Esophagus muscularis mucosa (tissue), 4 donors: ENCODE results near the gene CAPG. TPM values are rescaled to one million over a fixed set of nuclear protein-coding genes. Genes with fewer than 3 reads are reported as not detected.
"Not testable (repeated sequence)": the region's sequence is repeated elsewhere in the genome, so short reads cannot be mapped to it uniquely, and the experiment has no call there.

Experiments
- DNase-seq: peaks from one replicate; pipeline ENCODE4 v3.0.0-alpha.2; 2017; ENCODE audit errors: extremely low spot score
- H3K27ac ChIP-seq, 4 donors: fragments of 200-600 bp; sonication (generic); replicated peaks in 1 of 4; 1 replicate in 3 of 4; 2 replicates in 1 of 4; pipeline ENCODE4 v1.5.1; 2016 to 2019; ENCODE audit warnings: mild to moderate bottlenecking in 1 of 4
- H3K27me3 ChIP-seq, 4 donors: fragments of 200-600 bp; sonication (generic); one replicate each; pipeline versions ENCODE4 v1.5.1 to v1.6.0; 2016 to 2019
- H3K36me3 ChIP-seq, 4 donors: fragments of 200-600 bp; sonication (generic); one replicate each; pipeline ENCODE4 v1.5.1; 2016 to 2019
- H3K4me1 ChIP-seq, 4 donors: fragments of 200-600 bp; sonication (generic); one replicate each; pipeline ENCODE4 v1.5.1; 2016 to 2019
- H3K4me3 ChIP-seq, 4 donors: fragments of 200-600 bp; sonication (generic); 1 replicate in 2 of 4; 2 replicates in 2 of 4; pipeline ENCODE4 v1.5.1; 2016 to 2019; ENCODE audit warnings: mild to moderate bottlenecking in 4 of 4, moderate library complexity in 1 of 4
- H3K9me3 ChIP-seq, 4 donors: fragments of 200-600 bp; sonication (generic); 1 replicate in 3 of 4; 2 replicates in 1 of 4; pipeline ENCODE4 v1.5.1; 2016 to 2019
- CTCF ChIP-seq, 3 experiments: fragments of 200-600 bp in 2 of 3; fragments of 450-650 bp in 1 of 3; sonication (generic) in 2 of 3; IDR thresholded peaks; one replicate each; pipeline ENCODE4 v1.5.1; 2017 to 2019; ENCODE audit warnings: antibody characterized with exemption in 3 of 3, mild to moderate bottlenecking in 2 of 3, moderate library complexity in 1 of 3
- EP300 ChIP-seq: sonication (generic); formaldehyde crosslinking; IDR thresholded peaks from one replicate; pipeline ENCODE4 v1.6.1; 2017; ENCODE audit warnings: antibody characterized with exemption
- POLR2A ChIP-seq: fragments of 450-650 bp; IDR thresholded peaks from one replicate; pipeline ENCODE4 v1.6.1; 2017; ENCODE audit warnings: antibody characterized with exemption, moderate library complexity, mild to moderate bottlenecking, low read depth
- POLR2AphosphoS5 ChIP-seq, 2 donors: sonication (generic); formaldehyde crosslinking; IDR thresholded peaks; one replicate each; pipeline ENCODE4 v1.6.1; 2017; ENCODE audit warnings: antibody characterized with exemption in 2 of 2
- whole genome bisulfite sequencing: methylation state at CpG from one replicate; pipeline ENCODE4 v1.1.5; 2018; 5-methylcytosine and 5-hydroxymethylcytosine counted together
- intact Hi-C: fragments of 100-400 bp; cut with DNase I; formaldehyde crosslinking; loops from one replicate; pipeline ENCODE4 v1.15.1; 2023
- total RNA-seq, 4 donors: library from RNA; depleted of rRNA; stranded (reverse); fragments of >200 nt; gene quantifications; one replicate each; pipeline versions ENCODE4 v1.1.0 to v1.2.1, GENCODE V29; 2016

CAPG gene
- total RNA-seq, 4 donors from 2014 or later, result 22.8 to 73.6 (median 30.8) TPM

GRCh38 chr2:85444629-85445172 is 34.5 kb upstream of the CAPG start:
- Histone ChIP-seq H3K4me3 (no peak overlapping the region), H3K27ac (peak overlapping the region; percentile 65 to 78 (median 69)), H3K36me3 (no peaks in the 10 kb centered on the region), H3K27me3 (no peaks in the 10 kb centered on the region), H3K4me1 (peaks cover 8 to 20% (median 18%) of the 10 kb centered on the region in 4 donors), H3K9me3 (no peaks in the 10 kb centered on the region)
- intact Hi-C loops, result no loop called here
- TF ChIP-seq POLR2AphosphoS5 (IDR thresholded peaks at IDR 0.05) (no peak), POLR2A (no peak), EP300 (no peak), CTCF (IDR thresholded peaks at IDR 0.05) (no peak)
- no peak for DNase-seq
- WGBS, result 89% methylated on average over 6 of the region's 6 CpGs

- H3K27me3 ChIP-seq, result no peaks in the 10 kb centered on the region
- no peak overlapping the region for H3K27ac ChIP-seq
- TF ChIP-seq POLR2AphosphoS5 (IDR thresholded peaks at IDR 0.05), result no peak
- TF ChIP-seq CTCF (IDR thresholded peaks at IDR 0.05), result no peak
- TF ChIP-seq EP300, result no peak
- no peak for TF ChIP-seq POLR2A
- peaks cover 25 to 46% (median 44%) of the 10 kb centered on the region in 4 donors for H3K4me1 ChIP-seq
- no peak overlapping the region for H3K4me3 ChIP-seq
- intact Hi-C loops, result no loop called here
- DNase-seq, result no peak
- no peaks in the 10 kb centered on the region for H3K9me3 ChIP-seq
- WGBS, result 75% methylated on average over 4 of the region's 4 CpGs
- no peaks in the 10 kb centered on the region for H3K36me3 ChIP-seq
Observed at GRCh38 chr2:85441864-85442263, 31.7 kb upstream of the CAPG start.

GRCh38 chr2:85440729-85441128 is 30.6 kb upstream of the CAPG start:
- no peaks in the 10 kb centered on the region for H3K36me3 ChIP-seq
- no peak for TF ChIP-seq POLR2A
- TF ChIP-seq CTCF (IDR thresholded peaks at IDR 0.05), result no peak
- no peak for TF ChIP-seq EP300
- no peak for TF ChIP-seq POLR2AphosphoS5 (IDR thresholded peaks at IDR 0.05)
- H3K27me3 ChIP-seq, result no peaks in the 10 kb centered on the region
- no peak overlapping the region for H3K4me3 ChIP-seq
- intact Hi-C loops, result no loop called here
- H3K4me1 ChIP-seq, result peaks cover 25 to 49% (median 46%) of the 10 kb centered on the region in 4 donors
- H3K9me3 ChIP-seq, result no peaks in the 10 kb centered on the region
- no peak for DNase-seq
- H3K27ac ChIP-seq, result no peak overlapping the region
- WGBS, result 95% methylated on average over 5 of the region's 5 CpGs

GRCh38 chr2:85439986-85440385 is 29.8 kb upstream of the CAPG start:
- DNase-seq, result no peak
- Histone ChIP-seq H3K4me1 (peaks cover 28 to 48% (median 45%) of the 10 kb centered on the region in 4 donors), H3K27ac (no peak overlapping the region), H3K27me3 (no peaks in the 10 kb centered on the region), H3K36me3 (no peaks in the 10 kb centered on the region), H3K4me3 (no peak overlapping the region), H3K9me3 (no peaks in the 10 kb centered on the region)
- no peak for TF ChIP-seq CTCF (IDR thresholded peaks at IDR 0.05)
- TF ChIP-seq POLR2AphosphoS5 (IDR thresholded peaks at IDR 0.05), result no peak
- no peak for TF ChIP-seq EP300
- no peak for TF ChIP-seq POLR2A
- intact Hi-C loops, result no loop called here
- WGBS, result 87% methylated on average over 7 of the region's 7 CpGs

- DNase-seq, H3K4me3 ChIP-seq, intact Hi-C loops, H3K9me3 ChIP-seq, H3K27me3 ChIP-seq, H3K36me3 ChIP-seq: not testable (repeated sequence)
- peaks cover 31 to 49% (median 47%) of the 10 kb centered on the region in 4 donors for H3K4me1 ChIP-seq
- peak overlapping the region in 3 of 4 donors; percentile 94 to 99 (median 97) for H3K27ac ChIP-seq
- WGBS, result 100% methylated on average over 4 of the region's 9 CpGs
Observed at GRCh38 chr2:85439569-85439968, 29.4 kb upstream of the CAPG start.
